SK-N-SH (cell line): ENCODE data around the gene RSAD2. TPM values are rescaled to one million over a fixed set of nuclear protein-coding genes. Genes with fewer than 3 reads are reported as not detected.

Experiments
- CTCF ChIA-PET: fragments of 300-600, 350-600 bp; formaldehyde crosslinking; extraction: SDS; loops from one replicate; lab custom pipeline; 2021; lab: Yijun Ruan, JAX
- POLR2A ChIA-PET: fragments of 350-600 bp; sonication (Branson Sonifier 250); formaldehyde crosslinking; extraction: SDS; loops from one replicate; lab custom pipeline; 2020; ENCODE audit warnings: antibody characterized with exemption, inconsistent platforms; lab: Yijun Ruan, JAX
- DNase-seq: peaks from one replicate; pipeline ENCODE4 v3.0.0; 2012
- H2AFZ ChIP-seq: fragments of 200-600 bp; sonication (generic); 2 replicates; pipeline ENCODE4 v1.8.1; 2016; ENCODE audit warnings: antibody characterized with exemption, mild to moderate bottlenecking, low read depth
- H3F3A ChIP-seq: fragments of 200-600 bp; sonication (generic); replicated peaks from 2 replicates; pipeline ENCODE3; 2016; ENCODE audit warnings: antibody characterized with exemption, mild to moderate bottlenecking; ENCODE audit not compliant: insufficient read depth
- H3K27ac ChIP-seq, 2 experiments: fragments of 200-500 bp in 1 of 2; fragments of 200-600 bp in 1 of 2; sonication (Bioruptor generic) in 1 of 2; sonication (generic), shearing (Covaris generic) in 1 of 2; 2 replicates each; pipeline versions ENCODE4 v1.5.1 to v1.6.1; 2014 to 2016; ENCODE audit warnings: low read depth in 2 of 2, inconsistent platforms in 1 of 2, low read length in 1 of 2, mild to moderate bottlenecking in 1 of 2, mixed read lengths in 1 of 2
- H3K27me3 ChIP-seq: fragments of 200-600 bp; sonication (generic), shearing (Covaris generic); 2 replicates; pipeline ENCODE4 v1.6.1; 2016; ENCODE audit warnings: mixed run types; ENCODE audit not compliant: insufficient read depth
- H3K36me3 ChIP-seq, 2 experiments: fragments of 200-500 bp in 1 of 2; fragments of 200-600 bp in 1 of 2; sonication (Bioruptor generic) in 1 of 2; sonication (generic) in 1 of 2; replicated peaks in 1 of 2; 2 replicates each; pipeline versions ENCODE3 to v1.5.1; 2014 to 2016; ENCODE audit warnings: low read length in 1 of 2, mild to moderate bottlenecking in 1 of 2; ENCODE audit not compliant: insufficient read depth in 2 of 2, control insufficient read depth in 1 of 2
- H3K4me1 ChIP-seq, 2 experiments: fragments of 200-500 bp in 1 of 2; fragments of 200-600 bp in 1 of 2; sonication (Bioruptor generic) in 1 of 2; sonication (generic), shearing (Covaris generic) in 1 of 2; 2 replicates each; pipeline versions ENCODE4 v1.5.1 to v1.6.1; 2014 to 2016; ENCODE audit warnings: low read depth in 1 of 2, low read length in 1 of 2, mixed run types in 1 of 2; ENCODE audit not compliant: insufficient read depth in 2 of 2, control insufficient read depth in 1 of 2
- H3K4me2 ChIP-seq: fragments of 200-600 bp; sonication (generic), shearing (Covaris generic); 2 replicates; pipeline ENCODE4 v1.6.1; 2017; ENCODE audit warnings: mixed run types
- H3K4me3 ChIP-seq, 2 experiments: fragments of 200-500 bp in 1 of 2; fragments of 200-600 bp in 1 of 2; sonication (Bioruptor generic) in 1 of 2; sonication (generic), shearing (Covaris generic) in 1 of 2; 2 replicates each; pipeline versions ENCODE4 v1.5.1 to v1.8.1; 2014 to 2016; ENCODE audit warnings: low read depth in 2 of 2, inconsistent platforms in 1 of 2, low read length in 1 of 2, mild to moderate bottlenecking in 1 of 2, mixed read lengths in 1 of 2, moderate library complexity in 1 of 2
- H3K79me2 ChIP-seq: fragments of 200-600 bp; sonication (generic); 2 replicates; pipeline ENCODE4 v1.8.1; 2017; ENCODE audit warnings: mild to moderate bottlenecking; ENCODE audit not compliant: insufficient read depth
- H3K9ac ChIP-seq: fragments of 200-600 bp; sonication (generic); 2 replicates; pipeline ENCODE4 v1.6.1; 2017; ENCODE audit warnings: mixed run types
- H3K9me2 ChIP-seq: fragments of 200-600 bp; sonication (generic); 2 replicates; pipeline ENCODE4 v1.6.1; 2017; ENCODE audit warnings: mixed run types
- H3K9me3 ChIP-seq: fragments of 200-600 bp; sonication (generic); 2 replicates; pipeline ENCODE4 v1.6.1; 2017; ENCODE audit warnings: mixed run types, mild to moderate bottlenecking, moderate library complexity
- H4K20me1 ChIP-seq: fragments of 200-600 bp; sonication (generic); 2 replicates; pipeline ENCODE4 v1.6.1; 2017; ENCODE audit warnings: mild to moderate bottlenecking, mixed run types; ENCODE audit not compliant: insufficient read depth
- EZH2phosphoT487 ChIP-seq: fragments of 200-600 bp; sonication (generic); IDR thresholded peaks from 2 replicates; pipeline ENCODE4 v1.6.1; 2017; ENCODE audit warnings: low read depth, mixed run types, mild to moderate bottlenecking, antibody characterized with exemption, moderate library complexity, borderline replicate concordance
- FOSL2 ChIP-seq: IDR thresholded peaks from 2 replicates; pipeline ENCODE4 v1.4.0; 2012; ENCODE audit warnings: low read depth, mild to moderate bottlenecking, moderate library complexity, borderline replicate concordance
- FOXJ3 ChIP-seq: sonication (generic); formaldehyde crosslinking; IDR thresholded peaks from 2 replicates; pipeline ENCODE4 v1.5.1; 2020; ENCODE audit warnings: mild to moderate bottlenecking, missing genetic modification reagents
- FOXM1 ChIP-seq: IDR thresholded peaks from 2 replicates; pipeline ENCODE4 v1.4.0; 2012; ENCODE audit warnings: low read depth, mild to moderate bottlenecking
- GATA2 ChIP-seq: sonication (generic); formaldehyde crosslinking; IDR thresholded peaks from 2 replicates; pipeline ENCODE4 v1.5.0; 2020; ENCODE audit warnings: mild to moderate bottlenecking, missing genetic modification reagents
- JUND ChIP-seq: IDR thresholded peaks from 2 replicates; pipeline ENCODE4 v1.4.0; 2012
- MXI1 ChIP-seq: IDR thresholded peaks from 2 replicates; pipeline ENCODE4 v1.6.1; 2012; ENCODE audit warnings: mild to moderate bottlenecking, low read depth, low read length, improper control_type of control experiment
- NFIC ChIP-seq: IDR thresholded peaks from 2 replicates; pipeline ENCODE4 v1.4.0; 2012; ENCODE audit warnings: borderline replicate concordance
- RAD21 ChIP-seq: IDR thresholded peaks from 2 replicates; pipeline ENCODE4 v1.6.1; 2012; ENCODE audit warnings: mild to moderate bottlenecking, low read length
- RFX5 ChIP-seq: IDR thresholded peaks from 2 replicates; pipeline ENCODE4 v1.6.1; 2012; ENCODE audit warnings: mild to moderate bottlenecking, improper control_type of control experiment, low read length
- RXRA ChIP-seq: IDR thresholded peaks from 2 replicates; pipeline ENCODE4 v1.4.0; 2012; ENCODE audit warnings: low read depth, mild to moderate bottlenecking, borderline replicate concordance
- SIN3A ChIP-seq: IDR thresholded peaks from 2 replicates; pipeline ENCODE4 v1.6.1; 2012; ENCODE audit warnings: low read depth, mild to moderate bottlenecking, low read length, moderate library complexity, borderline replicate concordance
- SMC3 ChIP-seq: IDR thresholded peaks from 2 replicates; pipeline ENCODE4 v1.6.1; 2012; ENCODE audit warnings: low read depth, low read length, improper control_type of control experiment
- TAF1 ChIP-seq: IDR thresholded peaks from 2 replicates; pipeline ENCODE4 v1.6.1; 2012; ENCODE audit warnings: low read depth, mild to moderate bottlenecking, low read length, moderate library complexity, borderline replicate concordance
- TEAD4 ChIP-seq: IDR thresholded peaks from 2 replicates; pipeline ENCODE4 v1.4.0; 2012; ENCODE audit warnings: mild to moderate bottlenecking, borderline replicate concordance; ENCODE audit not compliant: insufficient read depth
- WGBS: methylation state at CpG from one replicate; pipeline ENCODE4 v1.1.6; 2017; ENCODE audit warnings: low lambda C conversion rate; 5-methylcytosine and 5-hydroxymethylcytosine counted together
- polyA plus RNA-seq, 3 experiments: library from polyadenylated mRNA; depleted of rRNA; stranded (reverse); fragments of >200 nt; gene quantifications; 2 replicates each; pipeline ENCODE4 v1.2.3, GENCODE V29; 2012
- TF ChIP-seq, protein P1 (sequence below): IDR thresholded peaks from 2 replicates; pipeline ENCODE4 v1.6.1; 2012; ENCODE audit warnings: mild to moderate bottlenecking, low read depth, low read length, moderate library complexity
- TF ChIP-seq, protein P2 (sequence below): IDR thresholded peaks from 2 replicates; pipeline ENCODE4 v1.4.0; 2012; ENCODE audit warnings: low read depth, borderline replicate concordance
- TF ChIP-seq, protein P3 (sequence below): IDR thresholded peaks from 2 replicates; pipeline ENCODE4; 2012

The RSAD2 gene
- polyA plus RNA-seq, 1 of the 3 experiments (the other 2 are of a cell fraction), result 0.35 TPM

DNA sequence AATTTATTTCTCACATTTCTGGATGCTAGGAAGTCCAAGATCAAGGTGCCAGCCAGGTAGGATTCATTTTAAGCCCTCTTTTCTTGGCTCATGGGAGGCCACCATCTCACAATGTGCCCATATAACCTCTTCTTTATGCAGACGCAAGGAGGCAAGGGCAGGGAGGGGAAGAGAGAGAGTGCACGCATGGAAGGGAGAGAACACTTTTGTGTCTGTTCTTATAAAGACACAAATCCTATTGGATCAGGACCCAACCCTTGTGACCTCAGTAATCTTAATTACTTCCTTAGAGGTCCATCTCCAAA is 44.3 kb upstream of the RSAD2 start:
- Histone ChIP-seq H3K9me2 (no peaks in the 10 kb centered on the region), H3K9ac (no peak overlapping the region), H4K20me1 (no peaks in the 10 kb centered on the region), H2AFZ (no peak overlapping the region), H3K4me3 (no peak overlapping the region; a peak in 1 of 4 replicates), H3K9me3 (peaks cover 11% of the 10 kb centered on the region; the same call in 1 of the 2 replicates), H3K4me1 (no peaks in the 10 kb centered on the region; a peak in 1 of 4 replicates), H3K79me2 (no peaks in the 10 kb centered on the region), H3K27ac (no peak overlapping the region), H3K36me3 (no peaks in the 10 kb centered on the region), H3K27me3 (no peaks in the 10 kb centered on the region), H3F3A (no peaks in the 10 kb centered on the region), H3K4me2 (no peak overlapping the region)
- POLR2A ChIA-PET, result no interaction called here
- 83% methylated on average over 2 of the region's 2 CpGs for WGBS
- TF ChIP-seq FOXM1, result no peak
- TF ChIP-seq EZH2phosphoT487, result no peak
- TF ChIP-seq JUND, result no peak
- no peak for TF ChIP-seq SIN3A
- TF ChIP-seq FOXJ3, result no peak
- no peak for TF ChIP-seq NFIC
- TF ChIP-seq, protein P1, sequence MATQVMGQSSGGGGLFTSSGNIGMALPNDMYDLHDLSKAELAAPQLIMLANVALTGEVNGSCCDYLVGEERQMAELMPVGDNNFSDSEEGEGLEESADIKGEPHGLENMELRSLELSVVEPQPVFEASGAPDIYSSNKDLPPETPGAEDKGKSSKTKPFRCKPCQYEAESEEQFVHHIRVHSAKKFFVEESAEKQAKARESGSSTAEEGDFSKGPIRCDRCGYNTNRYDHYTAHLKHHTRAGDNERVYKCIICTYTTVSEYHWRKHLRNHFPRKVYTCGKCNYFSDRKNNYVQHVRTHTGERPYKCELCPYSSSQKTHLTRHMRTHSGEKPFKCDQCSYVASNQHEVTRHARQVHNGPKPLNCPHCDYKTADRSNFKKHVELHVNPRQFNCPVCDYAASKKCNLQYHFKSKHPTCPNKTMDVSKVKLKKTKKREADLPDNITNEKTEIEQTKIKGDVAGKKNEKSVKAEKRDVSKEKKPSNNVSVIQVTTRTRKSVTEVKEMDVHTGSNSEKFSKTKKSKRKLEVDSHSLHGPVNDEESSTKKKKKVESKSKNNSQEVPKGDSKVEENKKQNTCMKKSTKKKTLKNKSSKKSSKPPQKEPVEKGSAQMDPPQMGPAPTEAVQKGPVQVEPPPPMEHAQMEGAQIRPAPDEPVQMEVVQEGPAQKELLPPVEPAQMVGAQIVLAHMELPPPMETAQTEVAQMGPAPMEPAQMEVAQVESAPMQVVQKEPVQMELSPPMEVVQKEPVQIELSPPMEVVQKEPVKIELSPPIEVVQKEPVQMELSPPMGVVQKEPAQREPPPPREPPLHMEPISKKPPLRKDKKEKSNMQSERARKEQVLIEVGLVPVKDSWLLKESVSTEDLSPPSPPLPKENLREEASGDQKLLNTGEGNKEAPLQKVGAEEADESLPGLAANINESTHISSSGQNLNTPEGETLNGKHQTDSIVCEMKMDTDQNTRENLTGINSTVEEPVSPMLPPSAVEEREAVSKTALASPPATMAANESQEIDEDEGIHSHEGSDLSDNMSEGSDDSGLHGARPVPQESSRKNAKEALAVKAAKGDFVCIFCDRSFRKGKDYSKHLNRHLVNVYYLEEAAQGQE, result no peak
- TF ChIP-seq GATA2 (CRISPR knock-in tag), result no peak
- no peak for TF ChIP-seq RAD21
- TF ChIP-seq, protein P2, sequence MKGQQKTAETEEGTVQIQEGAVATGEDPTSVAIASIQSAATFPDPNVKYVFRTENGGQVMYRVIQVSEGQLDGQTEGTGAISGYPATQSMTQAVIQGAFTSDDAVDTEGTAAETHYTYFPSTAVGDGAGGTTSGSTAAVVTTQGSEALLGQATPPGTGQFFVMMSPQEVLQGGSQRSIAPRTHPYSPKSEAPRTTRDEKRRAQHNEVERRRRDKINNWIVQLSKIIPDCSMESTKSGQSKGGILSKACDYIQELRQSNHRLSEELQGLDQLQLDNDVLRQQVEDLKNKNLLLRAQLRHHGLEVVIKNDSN, result no peak
- TF ChIP-seq, protein P3, sequence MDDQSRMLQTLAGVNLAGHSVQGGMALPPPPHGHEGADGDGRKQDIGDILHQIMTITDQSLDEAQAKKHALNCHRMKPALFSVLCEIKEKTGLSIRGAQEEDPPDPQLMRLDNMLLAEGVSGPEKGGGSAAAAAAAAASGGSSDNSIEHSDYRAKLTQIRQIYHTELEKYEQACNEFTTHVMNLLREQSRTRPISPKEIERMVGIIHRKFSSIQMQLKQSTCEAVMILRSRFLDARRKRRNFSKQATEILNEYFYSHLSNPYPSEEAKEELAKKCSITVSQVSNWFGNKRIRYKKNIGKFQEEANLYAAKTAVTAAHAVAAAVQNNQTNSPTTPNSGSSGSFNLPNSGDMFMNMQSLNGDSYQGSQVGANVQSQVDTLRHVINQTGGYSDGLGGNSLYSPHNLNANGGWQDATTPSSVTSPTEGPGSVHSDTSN, result no peak
- TF ChIP-seq RXRA, result no peak
- TF ChIP-seq TAF1, result no peak
- TF ChIP-seq FOSL2, result no peak
- TF ChIP-seq MXI1, result no peak
- TF ChIP-seq RFX5, result no peak
- TF ChIP-seq SMC3, result no peak
- TF ChIP-seq TEAD4, result no peak
- no peak for DNase-seq
- CTCF ChIA-PET, result no interaction called here
